ENCODE results near the gene ROR2. TPM values are rescaled to one million over a fixed set of nuclear protein-coding genes. Genes with fewer than 3 reads are reported as not detected.

ROR2 gene
- total RNA-seq, 1 experiment from 2014 or later: 5.9 TPM

- intact Hi-C loops (cut with micrococcal nuclease; ENCODE audit: unreplicated experiment): no loop called here
- no TSS peak for BruUV-seq (replicated peaks)
- ChIA-PET POLR2A (no interaction called here), CTCF (no interaction called here)
- Histone ChIP-seq H3K4me1 (ENCODE audit: control insufficient read depth, insufficient read depth, low read length) (no peaks in the 10 kb centered on the region), H3K27me3 (ENCODE audit: control insufficient read depth, insufficient read depth, low read length) (no peaks in the 10 kb centered on the region), H3K36me3 (ENCODE audit: control insufficient read depth, insufficient read depth, low read length) (no peaks in the 10 kb centered on the region), H3K27ac (ENCODE audit: low read length) (no peak overlapping the region), H3K4me3 (ENCODE audit: low read depth in 2 of 2, low read length in 2 of 2) (no peak overlapping the region), H3K9me3 (ENCODE audit: control insufficient read depth, insufficient read depth, low read depth, low read length) (no peaks in the 10 kb centered on the region)
- in situ Hi-C loops (cut with HindIII; ENCODE audit: low pct_unique_long_range_greater_than_20kb, low sequenced_read_pairs): no loop called here
- TF ChIP-seq SIN3A (IDR thresholded peaks at IDR 0.05; ENCODE audit: borderline replicate concordance, insufficient read depth, low read depth, low read length) (no peak), POLR2AphosphoS5 (IDR thresholded peaks at IDR 0.05; ENCODE audit: low read depth, low read length) (no peak), CTCF (IDR thresholded peaks at IDR 0.05) (no peak), REST (IDR thresholded peaks at IDR 0.05; ENCODE audit: insufficient read depth in 1 of 2, low read depth in 2 of 2, low read length in 1 of 2) (no peak), TCF7L2 (IDR thresholded peaks at IDR 0.05; ENCODE audit: low read depth, low read length) (no peak)
- no peak for DNase-seq (ENCODE audit: low read depth, low spot score)
- ATAC-seq: no peak
Measured at GRCh38 chr9:91660521-91660920, 289.5 kb downstream of the ROR2 start.

DNA sequence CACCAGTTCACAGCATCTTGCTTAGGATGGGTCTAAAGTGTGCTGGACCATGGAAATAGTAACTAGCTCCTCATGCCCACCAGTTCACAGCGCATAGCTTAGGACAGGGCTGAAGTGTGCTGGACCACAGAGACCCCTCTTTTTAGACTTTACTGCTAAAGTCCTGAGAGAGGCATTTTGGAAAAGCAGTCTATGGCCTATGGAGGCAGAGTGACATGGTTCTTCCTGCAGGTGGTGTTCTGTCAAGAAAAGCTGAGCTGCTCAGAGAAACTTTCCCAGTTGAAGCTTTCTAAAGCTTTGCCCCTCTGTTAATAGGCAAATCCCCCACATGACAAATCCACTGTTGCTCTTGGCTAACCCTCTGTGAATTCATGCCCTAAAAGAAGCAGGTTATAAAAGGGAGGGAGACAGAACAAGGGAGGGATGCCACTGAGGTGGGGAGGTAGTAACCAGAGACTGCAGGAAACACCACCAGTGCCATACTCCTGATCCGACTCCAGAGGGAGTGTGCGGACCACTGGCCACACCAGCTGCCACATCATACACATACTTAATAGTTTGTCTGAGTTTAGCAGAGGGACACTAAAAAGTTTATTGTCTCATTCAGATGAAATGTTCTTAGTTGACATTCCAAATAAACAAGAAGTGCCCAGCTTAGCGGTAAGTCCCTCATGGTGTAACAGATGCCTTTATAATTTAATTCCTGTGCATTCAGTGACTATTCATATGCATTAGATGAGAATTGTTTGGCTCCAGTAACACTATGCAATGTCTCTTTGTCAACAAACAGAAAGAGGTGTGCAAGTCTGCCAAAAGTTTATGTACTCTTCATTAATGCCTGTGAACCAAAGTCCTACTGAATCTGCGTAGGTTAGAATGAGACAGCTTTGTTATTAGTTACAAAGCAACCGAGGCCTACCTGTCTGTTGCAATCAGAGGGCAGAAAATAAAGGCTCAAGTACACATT, 290.2 kb downstream of the ROR2 start:
- BruUV-seq (replicated peaks): no TSS peak
- Histone ChIP-seq H3K4me3 (ENCODE audit: low read depth in 2 of 2, low read length in 2 of 2) (no peak overlapping the region), H3K27ac (ENCODE audit: low read length) (no peak overlapping the region), H3K4me1 (ENCODE audit: control insufficient read depth, insufficient read depth, low read length) (no peaks in the 10 kb centered on the region), H3K36me3 (ENCODE audit: control insufficient read depth, insufficient read depth, low read length) (no peaks in the 10 kb centered on the region), H3K27me3 (ENCODE audit: control insufficient read depth, insufficient read depth, low read length) (no peaks in the 10 kb centered on the region), H3K9me3 (ENCODE audit: control insufficient read depth, insufficient read depth, low read depth, low read length) (no peaks in the 10 kb centered on the region)
- in situ Hi-C loops (cut with HindIII; ENCODE audit: low pct_unique_long_range_greater_than_20kb, low sequenced_read_pairs) (no loop called here), intact Hi-C loops (cut with micrococcal nuclease; ENCODE audit: unreplicated experiment) (no loop called here)
- DNase-seq (ENCODE audit: low read depth, low spot score) (no peak), ATAC-seq (peak; percentile 81)
- ChIA-PET POLR2A (no interaction called here), CTCF (interaction anchor here (1.0 kb wide), 1 partner anchor 67 kb away, joined by 5 read pairs; no protein-coding TSS in a partner anchor)
- TF ChIP-seq SIN3A (IDR thresholded peaks at IDR 0.05; ENCODE audit: borderline replicate concordance, insufficient read depth, low read depth, low read length) (no peak), CTCF (IDR thresholded peaks at IDR 0.05) (peak; percentile 75), POLR2AphosphoS5 (IDR thresholded peaks at IDR 0.05; ENCODE audit: low read depth, low read length) (no peak)

All from Panc1 (cell line).